ENCODE results near the gene ISL1. TPM values are rescaled to one million over a fixed set of nuclear protein-coding genes. Genes with fewer than 3 reads are reported as not detected.

The ISL1 gene
- total RNA-seq, 1 experiment from 2014 or later: 11.8 TPM

DNA sequence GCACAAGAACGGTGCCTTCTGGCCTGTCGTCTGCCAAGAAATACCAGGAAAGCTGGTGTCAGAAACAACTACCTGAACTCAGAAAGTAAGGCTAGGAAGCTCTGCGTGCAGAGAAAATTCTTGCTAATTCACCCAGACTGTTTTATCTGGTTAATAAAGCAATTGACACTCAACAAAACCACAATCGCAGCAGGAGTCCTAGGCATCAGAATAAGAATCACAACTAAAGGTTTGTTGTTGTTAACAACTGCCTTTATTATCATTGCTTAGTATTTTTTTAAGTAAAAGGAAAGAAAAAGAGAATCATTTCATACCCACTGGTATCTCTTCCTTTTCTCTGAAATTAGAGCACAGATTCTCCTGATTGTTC lies 3.9 kb upstream of the ISL1 start:
- no TSS peak for BruUV-seq (replicated peaks)
- H3K27ac ChIP-seq (ENCODE audit: low read depth, low read length, poor library complexity, severe bottlenecking): no peak overlapping the region
- peaks cover 6% of the 10 kb centered on the region for H3K4me1 ChIP-seq (ENCODE audit: insufficient read depth, low read length, poor library complexity, severe bottlenecking)
- TF ChIP-seq, protein P1, sequence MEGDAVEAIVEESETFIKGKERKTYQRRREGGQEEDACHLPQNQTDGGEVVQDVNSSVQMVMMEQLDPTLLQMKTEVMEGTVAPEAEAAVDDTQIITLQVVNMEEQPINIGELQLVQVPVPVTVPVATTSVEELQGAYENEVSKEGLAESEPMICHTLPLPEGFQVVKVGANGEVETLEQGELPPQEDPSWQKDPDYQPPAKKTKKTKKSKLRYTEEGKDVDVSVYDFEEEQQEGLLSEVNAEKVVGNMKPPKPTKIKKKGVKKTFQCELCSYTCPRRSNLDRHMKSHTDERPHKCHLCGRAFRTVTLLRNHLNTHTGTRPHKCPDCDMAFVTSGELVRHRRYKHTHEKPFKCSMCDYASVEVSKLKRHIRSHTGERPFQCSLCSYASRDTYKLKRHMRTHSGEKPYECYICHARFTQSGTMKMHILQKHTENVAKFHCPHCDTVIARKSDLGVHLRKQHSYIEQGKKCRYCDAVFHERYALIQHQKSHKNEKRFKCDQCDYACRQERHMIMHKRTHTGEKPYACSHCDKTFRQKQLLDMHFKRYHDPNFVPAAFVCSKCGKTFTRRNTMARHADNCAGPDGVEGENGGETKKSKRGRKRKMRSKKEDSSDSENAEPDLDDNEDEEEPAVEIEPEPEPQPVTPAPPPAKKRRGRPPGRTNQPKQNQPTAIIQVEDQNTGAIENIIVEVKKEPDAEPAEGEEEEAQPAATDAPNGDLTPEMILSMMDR (conservative IDR thresholded peaks at IDR 0.05; ENCODE audit: low read depth, low read length): no peak
- no peak for TF ChIP-seq EZH2 (IDR thresholded peaks at IDR 0.05; ENCODE audit: borderline replicate concordance, low read depth, low read length, poor library complexity, severe bottlenecking)
- H3K27me3 ChIP-seq (replicated peaks; ENCODE audit: insufficient read depth, low read depth, low read length, poor library complexity): no peaks in the 10 kb centered on the region
- intact Hi-C loops (cut with micrococcal nuclease; ENCODE audit: unreplicated experiment): no loop called here
- DNase-seq (ENCODE audit: low spot score): no peak
- peak overlapping the region; percentile 32 for H3K4me3 ChIP-seq (ENCODE audit: low read depth, low read length, poor library complexity, severe bottlenecking)
- H3K36me3 ChIP-seq (ENCODE audit: insufficient read depth, low read length, poor library complexity, severe bottlenecking): no peaks in the 10 kb centered on the region
- POLR2A ChIA-PET (ENCODE audit: low non-redundant PET): no interaction called here
- CTCF ChIA-PET: no interaction called here
- H3K9me3 ChIP-seq (ENCODE audit: low read depth, low read length, poor library complexity, severe bottlenecking): no peaks in the 10 kb centered on the region

DNA sequence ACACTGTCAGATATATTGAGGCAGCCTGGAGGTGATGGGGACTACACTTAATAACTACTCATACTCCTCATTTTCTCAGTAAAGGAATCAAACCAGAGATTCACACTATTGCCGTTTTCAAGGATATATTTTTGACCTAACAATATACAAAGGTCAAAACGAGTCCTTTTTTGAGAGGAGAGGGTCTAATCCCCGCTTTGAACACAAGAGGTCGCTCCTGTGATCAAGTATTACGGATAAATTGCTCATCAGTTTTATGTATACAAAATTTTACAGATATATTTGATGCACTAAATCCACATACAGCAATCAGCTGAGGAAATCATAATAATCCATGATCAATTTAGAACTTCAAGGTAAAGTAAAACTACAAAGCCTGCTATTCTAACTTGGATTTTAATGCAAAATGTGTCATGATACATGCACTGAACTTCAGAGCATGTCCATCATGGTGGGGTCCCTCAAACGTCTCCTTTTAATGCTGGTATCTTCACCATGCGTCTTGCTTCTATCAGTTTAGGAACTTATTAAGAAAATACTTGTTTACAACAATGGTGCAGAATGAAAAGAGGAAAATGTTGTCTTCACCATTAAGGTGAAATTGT lies 2.5 kb upstream of the ISL1 start:
- Histone ChIP-seq H3K9me3 (ENCODE audit: low read depth, low read length, poor library complexity, severe bottlenecking) (no peaks in the 10 kb centered on the region), H3K27me3 (replicated peaks; ENCODE audit: insufficient read depth, low read depth, low read length, poor library complexity) (no peaks in the 10 kb centered on the region), H3K4me1 (ENCODE audit: insufficient read depth, low read length, poor library complexity, severe bottlenecking) (peaks cover 3% of the 10 kb centered on the region), H3K4me3 (ENCODE audit: low read depth, low read length, poor library complexity, severe bottlenecking) (peak overlapping the region; percentile 87), H3K36me3 (ENCODE audit: insufficient read depth, low read length, poor library complexity, severe bottlenecking) (no peaks in the 10 kb centered on the region), H3K27ac (ENCODE audit: low read depth, low read length, poor library complexity, severe bottlenecking) (no peak overlapping the region)
- no peak for TF ChIP-seq EZH2 (IDR thresholded peaks at IDR 0.05; ENCODE audit: borderline replicate concordance, low read depth, low read length, poor library complexity, severe bottlenecking)
- TF ChIP-seq, protein P1 (conservative IDR thresholded peaks at IDR 0.05; ENCODE audit: low read depth, low read length): peak; percentile 86
- peak; percentile 64 for DNase-seq (ENCODE audit: low spot score)
- CTCF ChIA-PET: interaction anchor here (0.6 kb wide), 1 partner anchor 181 kb away, joined by 4 read pairs; no protein-coding TSS in a partner anchor
- BruUV-seq (replicated peaks): no TSS peak
- intact Hi-C loops (cut with micrococcal nuclease; ENCODE audit: unreplicated experiment): loop anchor here (1.0 to 10.0 kb wide), 5 partner anchors 417 to 1274 kb away; no protein-coding TSS in a partner anchor
- POLR2A ChIA-PET (ENCODE audit: low non-redundant PET): interaction anchor here (0.6 to 0.7 kb wide), 2 partner anchors 9 to 569 kb away, joined by 3 to 15 read pairs; no protein-coding TSS in a partner anchor

DNA sequence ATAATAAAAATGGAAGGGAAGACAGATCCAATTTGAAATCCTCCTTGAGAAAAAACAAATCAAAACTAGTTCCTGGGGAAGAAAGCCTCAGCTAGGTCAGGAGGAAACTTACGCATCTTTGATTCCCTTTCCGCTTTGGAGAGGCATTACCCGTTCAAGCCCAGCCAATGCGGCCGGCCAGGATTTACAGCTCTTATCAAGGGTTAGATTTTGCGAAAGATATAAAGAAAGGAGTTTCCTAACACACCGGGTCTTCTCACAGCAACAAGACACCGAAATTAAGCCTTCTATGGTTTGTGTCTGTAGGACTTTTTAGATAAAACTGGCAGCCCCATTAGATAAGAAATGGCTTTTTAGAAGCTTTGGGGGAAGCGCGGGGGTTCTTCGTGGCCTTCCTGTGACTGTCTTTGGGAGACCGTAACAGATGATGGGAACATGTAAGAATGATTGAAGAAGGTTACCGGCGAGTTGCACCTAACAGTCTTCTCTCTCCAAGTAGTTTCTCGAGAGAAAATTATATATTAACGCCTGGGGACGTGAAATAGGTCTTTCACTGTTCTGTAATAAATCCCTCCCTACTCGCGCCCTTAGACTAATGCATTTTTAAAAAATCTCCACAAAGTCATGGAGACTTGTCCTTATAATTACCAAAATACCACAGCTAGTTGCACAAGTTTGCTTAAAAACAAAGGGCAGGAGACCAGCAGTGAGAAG lies 1.3 kb upstream of the ISL1 start:
- CTCF ChIA-PET: no interaction called here
- no peak for TF ChIP-seq EZH2 (IDR thresholded peaks at IDR 0.05; ENCODE audit: borderline replicate concordance, low read depth, low read length, poor library complexity, severe bottlenecking)
- TF ChIP-seq, protein P1 (conservative IDR thresholded peaks at IDR 0.05; ENCODE audit: low read depth, low read length): no peak
- H3K9me3 ChIP-seq (ENCODE audit: low read depth, low read length, poor library complexity, severe bottlenecking): no peaks in the 10 kb centered on the region
- TSS peak; percentile 74 for BruUV-seq (replicated peaks)
- H3K4me3 ChIP-seq (ENCODE audit: low read depth, low read length, poor library complexity, severe bottlenecking): peak overlapping the region; percentile 87
- no peaks in the 10 kb centered on the region for H3K27me3 ChIP-seq (replicated peaks; ENCODE audit: insufficient read depth, low read depth, low read length, poor library complexity)
- POLR2A ChIA-PET (ENCODE audit: low non-redundant PET): interaction anchor here (0.6 kb wide), 1 partner anchor 1136 kb away, joined by 3 read pairs; no protein-coding TSS in a partner anchor
- H3K4me1 ChIP-seq (ENCODE audit: insufficient read depth, low read length, poor library complexity, severe bottlenecking): peaks cover 7% of the 10 kb centered on the region
- peak overlapping the region; percentile 91 for H3K27ac ChIP-seq (ENCODE audit: low read depth, low read length, poor library complexity, severe bottlenecking)
- intact Hi-C loops (cut with micrococcal nuclease; ENCODE audit: unreplicated experiment): loop anchor here (2.0 to 10.0 kb wide), 4 partner anchors 579 to 1273 kb away; no protein-coding TSS in a partner anchor
- no peak for DNase-seq (ENCODE audit: low spot score)
- no peaks in the 10 kb centered on the region for H3K36me3 ChIP-seq (ENCODE audit: insufficient read depth, low read length, poor library complexity, severe bottlenecking)
